Raji (cell line): ENCODE data around the gene SELENOM.

Source experiments
- POLR2A ChIP-seq: IDR thresholded peaks from 2 replicates; pipeline ENCODE4 v1.6.1; 2011; ENCODE audit warnings: low read depth, low read length, control low read depth; ENCODE audit not compliant: insufficient read depth

The SELENOM gene

DNA sequence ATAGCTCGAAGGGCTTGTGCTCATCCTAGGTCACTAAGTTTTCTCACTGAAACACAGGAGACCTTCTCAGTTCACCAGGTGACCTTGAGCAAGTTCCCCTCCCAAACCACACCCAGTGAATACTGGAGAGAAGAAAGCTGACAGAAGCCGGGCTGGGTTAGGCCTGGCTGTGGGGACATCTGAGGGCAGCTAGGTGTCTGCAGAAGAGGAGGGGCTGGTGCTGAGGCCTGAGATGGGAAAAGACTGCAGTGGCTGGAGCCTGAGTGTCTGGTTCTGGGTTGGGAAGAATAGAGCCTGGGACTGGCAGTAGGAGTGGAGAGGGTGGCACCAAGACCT, 14.8 kb upstream of the SELENOM start:
- TF ChIP-seq POLR2A: no peak

DNA sequence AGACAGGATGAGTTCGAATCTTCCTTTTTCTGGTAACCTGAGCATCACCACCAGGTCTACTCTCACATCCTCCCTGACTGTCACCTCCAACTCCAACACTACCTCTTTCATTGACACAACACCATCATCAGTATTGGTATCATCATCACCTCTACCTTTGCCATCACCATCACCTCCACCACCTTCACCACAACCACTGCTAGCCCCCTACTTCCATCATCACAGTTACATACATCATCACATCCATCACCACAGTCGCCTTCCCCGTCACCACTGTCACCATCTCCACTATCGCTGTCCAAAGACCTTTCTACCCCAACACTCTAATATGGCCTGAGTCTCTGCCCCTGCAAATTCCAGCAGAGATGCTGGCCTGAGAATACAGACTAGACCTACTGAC, 14.0 kb upstream of the SELENOM start:
- TF ChIP-seq POLR2A: no peak

DNA sequence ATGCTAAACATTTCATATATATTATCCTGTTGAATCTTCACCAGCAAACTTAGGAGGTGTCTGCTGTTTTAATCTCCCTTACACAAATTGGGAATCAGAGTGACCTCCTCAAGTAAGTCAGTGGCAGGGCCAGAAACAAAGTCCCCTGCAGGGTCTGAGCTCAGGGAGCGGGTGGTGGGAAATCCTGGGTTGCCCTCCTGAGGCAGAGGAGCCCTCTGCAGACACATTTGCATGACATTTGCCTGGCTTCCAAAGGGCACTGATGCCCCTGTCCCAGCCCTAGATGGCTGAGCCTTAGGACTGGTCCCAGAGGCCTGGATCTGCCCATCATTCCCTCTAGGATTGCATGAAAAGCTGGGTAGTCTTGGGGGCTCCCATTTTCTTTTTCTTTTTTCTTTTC, 13.3 kb upstream of the SELENOM start:
- no peak for TF ChIP-seq POLR2A

DNA sequence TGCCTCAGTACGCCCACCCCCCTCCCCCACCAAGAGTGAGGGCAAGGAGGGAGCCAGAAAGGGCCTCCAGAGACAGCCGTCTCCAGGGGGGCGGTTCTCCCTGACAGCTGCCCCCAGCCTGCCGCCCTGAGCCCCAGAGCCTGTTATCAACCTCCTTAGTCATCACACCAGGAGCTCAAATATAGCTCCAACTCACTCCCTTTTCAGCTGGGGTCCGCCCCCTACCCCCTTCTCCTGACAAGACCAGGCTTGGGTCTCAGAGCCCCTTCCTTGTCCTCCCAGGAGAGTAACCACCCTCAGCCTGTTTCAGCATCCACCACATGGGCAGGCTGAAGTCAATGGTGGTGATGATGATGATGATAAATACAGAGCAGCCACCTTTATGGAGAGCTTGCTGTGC, 12.9 kb upstream of the SELENOM start:
- TF ChIP-seq POLR2A: no peak

DNA sequence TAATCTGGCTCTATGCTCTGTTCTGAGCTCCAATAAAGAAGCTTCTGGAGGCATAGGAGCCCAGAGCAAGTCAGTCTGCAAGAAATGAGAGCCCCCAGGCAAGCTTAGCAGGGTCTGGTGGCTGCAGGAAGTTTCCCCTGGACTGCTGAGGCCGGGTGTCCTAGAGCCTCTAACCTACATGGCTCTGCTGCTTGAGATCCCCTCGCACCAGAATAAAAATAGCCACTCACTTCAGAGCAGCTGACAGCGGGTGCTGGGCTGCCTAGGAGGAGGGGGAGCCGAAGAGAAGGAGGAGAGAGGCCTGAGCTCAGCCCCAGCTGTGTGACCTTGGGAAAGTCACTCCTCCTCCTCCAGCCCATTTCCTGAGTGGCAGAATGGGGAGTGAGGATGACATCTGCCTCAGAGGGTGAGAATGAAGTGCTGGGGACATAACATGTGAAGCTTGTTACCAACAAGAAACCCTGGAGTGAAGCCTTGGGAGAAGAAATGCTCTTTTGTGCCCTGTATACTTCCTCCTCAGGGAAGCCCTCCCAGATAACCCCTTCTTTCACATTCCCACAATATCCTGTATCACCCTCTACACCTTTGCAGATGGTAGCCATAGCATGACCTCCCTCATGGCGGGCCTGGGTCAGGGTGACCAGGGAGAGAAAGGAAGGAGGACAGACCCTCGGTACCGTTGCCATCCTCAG, 11.8 kb upstream of the SELENOM start:
- TF ChIP-seq POLR2A: no peak

DNA sequence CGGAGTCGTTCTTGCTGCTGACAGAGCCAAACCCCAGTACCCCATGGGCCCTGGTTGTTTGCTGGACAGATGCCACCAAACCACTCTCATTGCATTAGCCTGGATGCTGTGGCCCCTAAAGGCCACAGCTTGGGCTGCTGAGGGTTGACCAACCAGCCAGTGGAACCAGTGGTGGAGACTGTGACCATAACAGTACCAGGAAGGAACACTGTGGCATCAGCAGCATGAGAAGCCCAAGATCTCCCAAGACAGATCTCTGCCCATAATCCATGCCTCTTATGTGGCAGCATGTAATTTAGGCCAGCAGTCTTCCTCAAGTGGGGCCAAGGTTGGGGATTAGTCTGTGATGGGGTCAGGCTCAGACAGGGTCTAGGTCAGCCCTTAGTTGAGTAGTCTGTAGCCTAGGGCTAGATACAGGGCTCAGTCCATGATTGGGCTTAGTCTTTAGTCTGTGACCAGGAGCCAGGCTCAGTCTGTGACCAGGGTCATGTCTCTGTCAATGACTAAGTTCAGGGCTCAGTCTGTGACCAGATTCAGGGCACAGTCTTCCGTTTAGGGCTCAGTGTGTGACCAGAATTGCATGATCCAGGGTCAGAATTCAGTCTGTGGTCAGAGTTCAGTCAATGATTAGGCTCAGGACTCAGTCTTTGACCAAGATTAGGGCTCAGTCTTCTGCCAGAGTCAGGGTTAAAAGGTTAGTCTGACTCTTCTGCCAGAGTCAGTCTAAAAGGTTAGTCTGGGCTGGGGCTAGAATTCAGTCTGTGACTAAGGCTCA, 10.9 kb upstream of the SELENOM start:
- no peak for TF ChIP-seq POLR2A

DNA sequence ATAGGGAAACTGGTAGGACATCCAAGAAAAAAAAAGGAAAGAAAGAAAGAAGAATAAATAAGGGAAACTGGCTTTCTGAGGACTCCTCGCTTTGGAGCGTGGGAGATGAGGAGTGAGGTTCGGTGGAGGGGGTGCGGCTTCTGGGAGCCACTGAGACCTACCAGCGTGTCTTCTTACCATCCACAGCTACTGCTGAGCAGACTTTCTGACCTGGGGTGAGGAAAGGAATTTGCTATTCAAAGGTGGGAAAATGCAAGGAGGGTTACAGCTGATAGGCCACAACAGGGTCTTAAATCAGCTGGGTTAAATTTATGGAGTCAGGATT, 488 bp upstream of the SELENOM start:
- TF ChIP-seq POLR2A: no peak

DNA sequence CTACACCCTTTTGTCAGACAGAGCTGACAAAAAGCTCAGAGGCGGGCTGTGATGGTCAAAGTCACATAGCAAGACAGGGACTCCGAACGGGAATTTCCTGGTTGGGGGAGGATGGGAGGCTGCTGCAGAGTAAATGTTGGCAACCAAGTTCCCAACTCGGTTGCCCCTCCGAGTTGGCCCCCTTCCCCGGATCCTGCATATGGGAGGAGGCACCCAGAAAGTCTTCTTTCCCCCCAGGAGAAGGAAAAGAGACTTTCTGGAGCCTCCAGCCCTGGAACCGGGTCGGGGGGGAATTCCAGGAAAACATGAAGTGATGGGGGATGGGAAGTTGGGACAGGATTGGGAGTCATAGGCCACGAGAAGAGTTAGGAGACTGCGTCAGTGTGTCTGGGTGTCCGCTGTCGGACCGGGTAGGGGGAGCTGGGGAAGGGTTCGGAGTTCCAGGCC, 614 bp downstream of the SELENOM start:
- no peak for TF ChIP-seq POLR2A

DNA sequence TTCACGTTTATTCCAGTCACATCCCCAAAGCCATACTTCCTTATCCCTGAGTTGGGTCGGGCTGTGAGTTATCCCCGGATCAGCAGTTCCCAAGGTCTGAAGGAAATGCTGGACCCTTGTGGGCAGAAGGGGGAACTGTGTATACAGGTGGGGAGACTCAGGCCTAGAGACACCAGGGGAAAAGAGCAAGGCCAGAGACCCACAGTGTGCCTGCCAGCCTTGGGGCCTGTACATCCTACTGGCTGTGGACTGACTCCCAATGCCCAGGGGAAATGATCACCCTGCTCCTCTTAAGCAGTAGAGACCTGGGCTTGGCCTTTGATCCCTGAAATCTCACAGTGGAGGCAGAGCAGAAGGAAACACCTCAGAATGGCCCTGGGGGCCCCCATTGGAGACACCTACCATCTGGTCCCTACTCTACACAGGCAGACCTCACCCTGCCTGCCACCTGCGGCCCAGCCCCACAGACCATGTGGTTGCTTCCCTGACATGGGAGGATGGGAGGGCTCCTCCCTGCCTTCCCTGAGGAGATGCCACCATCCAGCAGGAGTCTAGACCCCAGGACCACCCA, 1.3 kb downstream of the SELENOM start:
- no peak for TF ChIP-seq POLR2A

DNA sequence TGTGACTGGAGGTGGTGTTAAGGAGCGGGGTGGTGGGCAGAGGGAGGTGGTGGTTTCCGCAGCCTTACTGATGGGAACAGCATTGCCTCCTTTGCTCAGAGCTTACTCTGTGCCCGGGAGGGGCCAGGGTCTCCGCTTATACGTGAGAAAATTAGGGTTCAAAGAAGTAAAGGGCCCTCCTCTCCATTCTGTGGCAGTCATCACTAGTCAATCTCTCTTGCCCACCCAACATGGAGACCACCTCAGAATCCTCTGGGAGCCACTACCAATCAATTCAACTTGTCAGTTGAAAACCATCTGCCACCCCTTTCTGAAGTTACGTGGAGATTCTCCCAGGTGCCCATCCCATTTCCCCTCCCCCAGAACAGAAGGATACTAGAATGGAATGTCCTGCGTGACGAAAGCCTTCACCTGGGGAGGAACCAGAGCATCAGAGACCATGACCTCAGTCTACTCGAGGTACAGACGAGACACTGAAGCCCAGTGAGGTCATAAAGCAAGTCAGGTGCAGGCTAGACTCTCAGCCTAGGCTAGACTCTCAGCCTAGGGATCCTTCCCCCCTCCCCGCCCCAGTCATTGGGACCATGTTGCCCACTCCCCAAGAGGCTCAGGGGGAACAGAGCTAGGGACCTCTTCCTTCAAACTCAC, 2.0 kb downstream of the SELENOM start:
- TF ChIP-seq POLR2A: no peak

DNA sequence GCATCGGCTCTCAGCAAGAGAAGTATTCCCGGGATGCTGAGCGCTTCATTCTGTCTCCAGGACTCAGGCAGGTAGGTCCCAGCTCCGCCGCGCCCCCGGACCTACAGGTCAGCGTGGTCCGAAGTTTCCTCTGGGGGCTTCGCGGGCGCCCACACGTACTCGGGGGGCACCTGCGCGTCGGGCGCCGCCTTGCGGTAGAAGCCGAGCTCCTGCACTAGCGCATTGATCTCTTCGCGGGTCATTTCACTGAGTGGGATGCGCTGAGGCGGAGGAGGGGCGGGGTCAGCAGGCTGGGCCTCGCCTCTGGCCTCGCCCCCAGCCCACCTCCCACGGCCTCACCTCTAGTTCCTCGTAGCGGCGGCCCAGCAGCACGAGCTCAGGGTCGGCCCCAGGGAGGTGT, 2.5 kb downstream of the SELENOM start:
- TF ChIP-seq POLR2A: no peak

DNA sequence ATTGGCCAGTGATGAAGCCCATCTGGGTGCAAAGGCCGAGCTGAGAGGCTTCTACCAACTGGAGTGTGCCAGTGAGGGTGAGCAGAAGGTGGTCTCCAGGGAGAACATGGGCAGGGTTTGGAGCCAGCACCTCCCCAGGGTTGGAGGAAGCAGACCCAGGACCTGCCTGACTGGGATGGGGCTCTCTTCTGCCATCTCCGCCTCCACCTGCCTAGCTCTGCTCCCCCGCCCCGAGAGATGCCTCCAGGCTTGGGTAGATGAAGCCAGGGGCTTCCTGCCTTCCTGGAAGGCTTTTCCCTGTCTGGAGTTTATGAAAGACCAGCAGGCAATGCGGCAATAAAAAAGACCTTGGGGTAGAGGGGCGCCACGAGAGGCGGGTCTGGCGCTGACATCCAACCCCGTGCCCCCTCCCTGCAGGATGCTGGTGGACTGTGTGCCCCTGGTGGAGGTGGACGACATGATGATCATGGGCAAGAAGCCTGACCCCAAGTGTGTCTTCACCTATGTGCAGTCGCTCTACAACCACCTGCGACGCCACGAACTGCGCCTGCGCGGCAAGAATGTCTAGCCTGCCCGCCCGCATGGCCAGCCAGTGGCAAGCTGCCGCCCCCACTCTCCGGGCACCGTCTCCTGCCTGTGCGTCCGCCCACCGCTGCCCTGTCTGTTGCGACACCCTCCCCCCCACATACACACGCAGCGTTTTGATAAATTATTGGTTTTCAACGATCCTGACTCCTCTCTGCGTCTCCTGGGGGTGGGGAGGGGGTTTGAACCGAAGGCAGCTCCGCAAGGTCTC, 3.3 kb downstream of the SELENOM start:
- no peak for TF ChIP-seq POLR2A

DNA sequence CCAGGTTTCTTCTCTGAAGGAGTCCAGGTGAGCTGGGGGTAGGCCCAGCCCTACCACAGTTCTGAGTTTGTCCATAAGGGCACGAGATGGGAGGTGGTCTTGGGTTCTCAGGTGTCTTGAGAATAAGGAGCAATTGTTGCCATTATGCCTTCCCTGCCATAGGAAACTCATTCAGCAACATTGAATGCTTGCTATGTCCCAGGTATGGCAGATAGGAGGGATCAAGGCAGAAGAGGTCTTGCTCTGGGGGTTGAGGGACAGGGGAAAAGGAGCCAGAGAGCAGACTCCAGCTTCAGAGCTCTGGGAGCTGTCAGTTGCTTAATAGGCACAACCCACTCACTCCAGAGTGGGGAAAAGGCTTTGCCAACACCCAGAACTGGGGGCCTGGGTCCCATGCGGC, 4.3 kb downstream of the SELENOM start:
- no peak for TF ChIP-seq POLR2A

DNA sequence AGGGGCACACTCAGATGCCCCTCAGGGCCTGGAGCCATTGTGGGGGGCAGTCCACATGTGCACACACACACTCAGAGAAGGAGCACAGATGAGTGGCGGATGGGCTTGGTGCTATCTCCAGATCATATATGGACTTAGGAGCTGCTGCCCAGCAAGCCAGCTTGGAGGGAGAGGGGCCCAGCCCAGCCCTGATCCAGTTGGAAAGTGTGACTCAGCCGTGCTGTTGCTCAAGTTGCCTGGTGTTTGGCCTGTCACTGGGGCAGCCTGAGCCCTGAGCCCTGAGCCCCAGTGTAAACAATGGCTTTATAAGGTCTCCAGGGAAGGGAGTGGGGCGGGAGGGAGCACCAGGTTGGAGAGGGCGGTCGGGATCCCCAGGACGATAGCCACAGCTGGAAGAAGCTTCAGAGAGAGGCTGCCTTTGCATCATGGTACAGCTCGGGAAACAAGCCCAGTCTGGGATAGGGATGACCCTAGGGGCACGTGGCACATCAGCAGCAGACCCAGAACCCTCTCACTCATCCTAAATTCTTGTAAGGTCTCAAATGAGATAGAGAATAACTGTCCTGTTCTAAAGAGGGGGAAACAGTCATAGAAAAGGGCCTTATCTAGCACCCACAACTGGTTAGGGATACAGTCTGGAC, 4.8 kb downstream of the SELENOM start:
- TF ChIP-seq POLR2A: no peak

DNA sequence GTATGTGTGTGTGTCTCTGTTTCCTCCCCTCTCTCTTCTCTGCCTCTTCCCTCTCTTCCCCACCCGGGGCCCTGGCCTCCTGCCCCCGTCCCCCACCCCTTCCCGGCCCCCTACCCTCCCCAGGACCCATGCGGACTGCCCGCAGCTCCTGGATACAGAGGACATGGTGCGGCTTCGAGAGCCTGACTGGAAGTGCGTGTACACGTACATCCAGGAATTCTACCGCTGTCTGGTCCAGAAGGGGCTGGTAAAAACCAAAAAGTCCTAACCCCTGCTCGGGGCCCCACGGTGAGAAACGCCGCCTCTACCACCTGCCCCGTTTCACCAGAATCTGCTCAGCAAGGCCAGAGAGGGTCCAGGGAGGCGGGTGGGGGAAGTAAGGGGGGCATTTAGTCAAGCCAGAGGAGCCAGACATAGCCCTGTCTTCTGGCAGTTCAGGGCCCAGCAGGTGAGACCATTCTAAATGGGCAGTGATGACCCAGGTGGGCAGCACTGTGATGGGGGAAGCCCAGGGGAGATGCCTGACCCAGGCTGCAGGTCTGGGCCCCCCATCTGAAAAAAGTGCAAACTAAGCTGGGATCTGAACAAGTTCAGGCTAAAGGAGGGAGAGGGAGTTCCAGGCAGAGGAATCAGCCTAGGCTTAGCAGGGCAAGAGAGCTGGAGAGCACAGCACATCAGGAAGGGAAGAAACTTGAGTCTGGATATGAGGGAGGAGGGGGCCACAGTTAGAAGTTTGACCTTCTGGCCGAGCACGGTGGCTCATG, 6.4 kb downstream of the SELENOM start:
- no peak for TF ChIP-seq POLR2A
